ENCODE results near the gene IQSEC1.

The IQSEC1 gene

DNA sequence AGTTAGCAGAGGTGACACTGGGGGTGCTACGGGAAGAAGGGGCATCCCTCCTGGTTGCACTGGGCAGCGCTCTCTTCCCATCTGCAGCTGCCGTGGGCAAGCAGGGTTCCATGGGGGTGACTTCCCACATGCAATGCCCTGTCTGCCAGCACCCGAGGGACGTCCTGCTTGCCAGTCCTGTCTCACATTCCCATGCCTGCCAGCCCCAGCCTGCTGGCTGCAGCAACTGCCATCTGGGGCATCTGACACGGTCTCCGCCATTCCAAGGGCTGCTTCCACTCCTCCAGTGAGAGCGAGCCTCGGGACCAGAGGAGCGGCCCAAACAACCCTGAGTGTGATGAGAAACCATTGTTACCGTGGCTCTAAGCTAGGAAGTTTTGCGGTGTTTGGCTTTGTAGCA is 186.5 kb downstream of the IQSEC1 start:
- H3K36me3 ChIP-seq (replicated peaks in 1 of 2; ENCODE audit: control insufficient read depth in 2 of 2, insufficient read depth in 2 of 2, low read length in 2 of 2) = no peaks in the 10 kb centered on the region
- H3K4ac ChIP-seq (ENCODE audit: low read length) = no peak overlapping the region
- WGBS, 2 donors (ENCODE audit: extremely low coverage in 2 of 2, insufficient read length in 2 of 2, insufficient replicate concordance in 1 of 2) = no CpG with 5 or more reads among the region's 12 CpGs
- H2AFZ ChIP-seq (ENCODE audit: low read length) = no peak overlapping the region
- no peak overlapping the region for H3K4me2 ChIP-seq (ENCODE audit: insufficient read depth, low read length, poor library complexity, severe bottlenecking)
- peak overlapping the region; percentile 76 for H2AK5ac ChIP-seq (ENCODE audit: low read depth, low read length)
- H3K9ac ChIP-seq (ENCODE audit: low read depth, low read length, poor library complexity) = peak overlapping the region; percentile 55
- no peak overlapping the region for H2BK5ac ChIP-seq (ENCODE audit: low read length)
- H4K8ac ChIP-seq (ENCODE audit: low read depth, low read length) = no peak overlapping the region
- no peaks in the 10 kb centered on the region for H3K79me1 ChIP-seq (ENCODE audit: low read depth, low read length)
- H2BK15ac ChIP-seq (ENCODE audit: low read length) = no peak overlapping the region
- no peak overlapping the region for H3K27ac ChIP-seq (replicated peaks; ENCODE audit: low read length)
- no peak overlapping the region for H2BK120ac ChIP-seq (ENCODE audit: low read depth, low read length)
- no peak overlapping the region for H3K4me3 ChIP-seq (ENCODE audit: low read length in 2 of 2)
- no peak overlapping the region for H3K23ac ChIP-seq (ENCODE audit: low read depth, low read length, poor library complexity)
- H3K14ac ChIP-seq (ENCODE audit: low read length) = peak overlapping the region; percentile 11
- no peak overlapping the region for H3K18ac ChIP-seq (ENCODE audit: low read length)
- no peak overlapping the region for H2BK12ac ChIP-seq (ENCODE audit: low read length)
- H3K4me1 ChIP-seq (ENCODE audit: control insufficient read depth in 2 of 2, insufficient read depth in 1 of 2, low read depth in 1 of 2, low read length in 2 of 2) = peaks cover 2 to 4% of the 10 kb centered on the region in 2 donors
- H4K91ac ChIP-seq (ENCODE audit: low read depth, low read length, poor library complexity) = no peak overlapping the region
- H3K27me3 ChIP-seq (ENCODE audit: control insufficient read depth in 3 of 3, insufficient read depth in 3 of 3, low read depth in 1 of 3, low read length in 3 of 3) = peaks cover 0 to 33% (median 2%) of the 10 kb centered on the region in 3 experiments
- no peaks in the 10 kb centered on the region for H3K9me3 ChIP-seq (replicated peaks in 1 of 2; ENCODE audit: control insufficient read depth in 2 of 2, insufficient read depth in 1 of 2, low read depth in 1 of 2, low read length in 2 of 2)
- no peak for DNase-seq (ENCODE audit: low spot score)

DNA sequence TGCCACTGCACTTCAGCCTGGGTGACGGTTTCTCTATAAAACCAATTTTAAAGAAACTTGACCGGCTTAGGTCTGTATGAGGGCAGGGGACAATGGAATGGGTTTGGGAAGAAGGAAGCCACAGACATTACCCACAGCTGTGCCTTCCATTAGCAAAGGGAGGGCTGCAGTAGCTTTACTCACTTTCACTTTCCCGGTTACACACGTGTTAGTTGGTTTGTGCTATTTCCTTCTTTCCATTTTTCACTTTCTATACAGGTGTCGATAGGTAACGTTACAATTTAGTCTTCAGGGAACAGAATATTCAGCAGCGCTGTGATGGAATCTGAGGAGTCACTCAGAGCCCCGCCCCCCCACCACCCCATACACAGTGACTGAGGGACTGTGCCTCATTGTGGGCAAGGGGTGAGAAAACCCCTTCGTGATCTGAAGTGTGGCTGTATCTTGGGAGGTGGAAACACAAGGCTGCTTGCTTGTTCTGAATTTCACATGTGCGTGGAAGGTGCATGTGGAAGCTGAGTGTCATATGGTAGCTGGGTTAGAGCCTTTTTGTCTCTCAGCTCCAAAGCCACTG is 187.0 kb downstream of the IQSEC1 start:
- no peaks in the 10 kb centered on the region for H3K9me3 ChIP-seq (replicated peaks in 1 of 2; ENCODE audit: control insufficient read depth in 2 of 2, insufficient read depth in 1 of 2, low read depth in 1 of 2, low read length in 2 of 2)
- peak overlapping the region; percentile 76 for H2AK5ac ChIP-seq (ENCODE audit: low read depth, low read length)
- no peak overlapping the region for H2BK120ac ChIP-seq (ENCODE audit: low read depth, low read length)
- H2AFZ ChIP-seq (ENCODE audit: low read length) = no peak overlapping the region
- no peak overlapping the region for H3K27ac ChIP-seq (replicated peaks; ENCODE audit: low read length)
- H2BK5ac ChIP-seq (ENCODE audit: low read length) = no peak overlapping the region
- H3K23ac ChIP-seq (ENCODE audit: low read depth, low read length, poor library complexity) = no peak overlapping the region
- H3K4me1 ChIP-seq (ENCODE audit: control insufficient read depth in 2 of 2, insufficient read depth in 1 of 2, low read depth in 1 of 2, low read length in 2 of 2) = peaks cover 0 to 2% of the 10 kb centered on the region in 2 donors
- no peak overlapping the region for H2BK15ac ChIP-seq (ENCODE audit: low read length)
- H3K79me1 ChIP-seq (ENCODE audit: low read depth, low read length) = no peaks in the 10 kb centered on the region
- no peak overlapping the region for H3K14ac ChIP-seq (ENCODE audit: low read length)
- no peak overlapping the region for H4K8ac ChIP-seq (ENCODE audit: low read depth, low read length)
- no peak overlapping the region for H3K4me3 ChIP-seq (ENCODE audit: low read length in 2 of 2)
- H3K18ac ChIP-seq (ENCODE audit: low read length) = no peak overlapping the region
- no peak overlapping the region for H3K4me2 ChIP-seq (ENCODE audit: insufficient read depth, low read length, poor library complexity, severe bottlenecking)
- H3K27me3 ChIP-seq (ENCODE audit: control insufficient read depth in 3 of 3, insufficient read depth in 3 of 3, low read depth in 1 of 3, low read length in 3 of 3) = peaks cover 0 to 33% (median 2%) of the 10 kb centered on the region in 3 experiments
- H4K91ac ChIP-seq (ENCODE audit: low read depth, low read length, poor library complexity) = no peak overlapping the region
- H2BK12ac ChIP-seq (ENCODE audit: low read length) = no peak overlapping the region
- no peaks in the 10 kb centered on the region for H3K36me3 ChIP-seq (replicated peaks in 1 of 2; ENCODE audit: control insufficient read depth in 2 of 2, insufficient read depth in 2 of 2, low read length in 2 of 2)
- WGBS, 2 donors (ENCODE audit: extremely low coverage in 2 of 2, insufficient read length in 2 of 2, insufficient replicate concordance in 1 of 2) = no CpG with 5 or more reads among the region's 10 CpGs
- DNase-seq (ENCODE audit: low spot score) = no peak
- no peak overlapping the region for H3K9ac ChIP-seq (ENCODE audit: low read depth, low read length, poor library complexity)
- no peak overlapping the region for H3K4ac ChIP-seq (ENCODE audit: low read length)

DNA sequence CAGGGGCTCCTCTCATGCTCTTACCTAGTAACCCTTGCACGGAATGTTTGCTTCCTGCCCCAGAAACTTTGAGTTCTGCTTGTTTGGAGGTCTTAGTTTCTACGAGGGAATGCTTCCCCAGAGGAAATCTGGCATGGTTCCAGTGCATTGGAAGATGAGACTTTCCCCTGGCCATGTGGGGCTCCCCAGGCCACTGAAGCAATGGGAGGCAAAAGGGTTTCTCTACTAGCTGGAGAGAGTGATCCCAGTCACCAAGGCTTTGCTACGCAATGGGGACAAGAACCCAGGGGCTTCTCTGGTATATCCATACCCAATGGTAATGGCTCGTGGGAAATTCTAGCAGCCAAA is 187.7 kb downstream of the IQSEC1 start:
- no peak overlapping the region for H3K18ac ChIP-seq (ENCODE audit: low read length)
- H3K14ac ChIP-seq (ENCODE audit: low read length) = no peak overlapping the region
- no peak overlapping the region for H3K4me2 ChIP-seq (ENCODE audit: insufficient read depth, low read length, poor library complexity, severe bottlenecking)
- no peak overlapping the region for H2AFZ ChIP-seq (ENCODE audit: low read length)
- H2BK5ac ChIP-seq (ENCODE audit: low read length) = no peak overlapping the region
- no peaks in the 10 kb centered on the region for H3K9me3 ChIP-seq (replicated peaks in 1 of 2; ENCODE audit: control insufficient read depth in 2 of 2, insufficient read depth in 1 of 2, low read depth in 1 of 2, low read length in 2 of 2)
- H2BK12ac ChIP-seq (ENCODE audit: low read length) = no peak overlapping the region
- no peak overlapping the region for H2BK120ac ChIP-seq (ENCODE audit: low read depth, low read length)
- no peak overlapping the region for H3K9ac ChIP-seq (ENCODE audit: low read depth, low read length, poor library complexity)
- no peak overlapping the region for H4K8ac ChIP-seq (ENCODE audit: low read depth, low read length)
- no peak for DNase-seq (ENCODE audit: low spot score)
- WGBS, 2 donors (ENCODE audit: extremely low coverage in 2 of 2, insufficient read length in 2 of 2, insufficient replicate concordance in 1 of 2) = no CpG with 5 or more reads among the region's 4 CpGs
- no peak overlapping the region for H3K27ac ChIP-seq (replicated peaks; ENCODE audit: low read length)
- H3K4me1 ChIP-seq (ENCODE audit: control insufficient read depth in 2 of 2, insufficient read depth in 1 of 2, low read depth in 1 of 2, low read length in 2 of 2) = peaks cover 0 to 2% of the 10 kb centered on the region in 2 donors
- no peak overlapping the region for H3K23ac ChIP-seq (ENCODE audit: low read depth, low read length, poor library complexity)
- H3K4me3 ChIP-seq (ENCODE audit: low read length in 2 of 2) = no peak overlapping the region
- H3K4ac ChIP-seq (ENCODE audit: low read length) = no peak overlapping the region
- H3K27me3 ChIP-seq (ENCODE audit: control insufficient read depth in 3 of 3, insufficient read depth in 3 of 3, low read depth in 1 of 3, low read length in 3 of 3) = peaks cover 0 to 28% (median 0%) of the 10 kb centered on the region in 3 experiments
- H3K36me3 ChIP-seq (replicated peaks in 1 of 2; ENCODE audit: control insufficient read depth in 2 of 2, insufficient read depth in 2 of 2, low read length in 2 of 2) = no peaks in the 10 kb centered on the region
- no peak overlapping the region for H2BK15ac ChIP-seq (ENCODE audit: low read length)
- H2AK5ac ChIP-seq (ENCODE audit: low read depth, low read length) = no peak overlapping the region
- no peak overlapping the region for H4K91ac ChIP-seq (ENCODE audit: low read depth, low read length, poor library complexity)
- H3K79me1 ChIP-seq (ENCODE audit: low read depth, low read length) = no peaks in the 10 kb centered on the region

DNA sequence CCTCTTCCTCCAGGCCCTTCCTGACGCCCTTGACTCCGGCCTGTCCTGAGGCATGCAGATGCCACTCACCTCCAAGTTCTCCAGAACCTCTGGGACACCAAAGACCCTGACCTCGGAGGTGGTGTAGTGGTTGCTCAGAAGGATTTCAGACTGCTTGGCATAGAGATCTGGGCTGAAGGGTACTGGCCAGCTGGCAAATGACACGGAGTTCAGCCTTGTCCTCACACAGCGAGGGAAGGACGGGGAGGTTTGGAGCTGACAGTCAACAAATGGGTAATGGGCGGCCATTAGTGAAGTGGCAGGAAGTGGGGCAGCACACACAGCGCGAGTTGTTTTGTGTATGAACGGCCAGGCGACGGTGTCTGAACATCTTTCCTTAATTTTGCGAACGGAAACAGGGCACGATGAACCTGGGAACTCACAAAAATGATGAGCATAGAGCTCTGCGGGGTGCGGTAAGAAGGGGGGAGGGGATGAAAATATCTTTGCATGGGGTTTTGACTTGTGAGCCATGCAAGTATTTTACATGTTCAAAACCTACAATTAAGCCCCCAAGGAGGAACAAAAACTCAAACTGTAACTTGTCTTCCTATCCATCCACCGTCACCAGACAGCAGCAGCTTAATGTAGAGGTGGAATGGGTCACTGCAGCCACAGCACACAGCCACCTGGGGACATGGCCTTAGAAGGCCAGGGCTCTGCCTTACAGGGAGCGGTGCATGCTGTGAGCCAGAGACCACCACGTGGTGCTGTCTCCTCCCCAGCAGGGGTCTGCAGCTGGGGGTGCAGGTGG is 188.2 kb downstream of the IQSEC1 start:
- Histone ChIP-seq H3K4me3 (ENCODE audit: low read length in 2 of 2) (peak overlapping the region in 1 of 2 donors; percentile 8), H2BK120ac (ENCODE audit: low read depth, low read length) (no peak overlapping the region), H2AK5ac (ENCODE audit: low read depth, low read length) (no peak overlapping the region), H3K4me1 (ENCODE audit: control insufficient read depth in 2 of 2, insufficient read depth in 1 of 2, low read depth in 1 of 2, low read length in 2 of 2) (peaks cover 0 to 2% of the 10 kb centered on the region in 2 donors), H3K9ac (ENCODE audit: low read depth, low read length, poor library complexity) (no peak overlapping the region), H3K27me3 (ENCODE audit: control insufficient read depth in 3 of 3, insufficient read depth in 3 of 3, low read depth in 1 of 3, low read length in 3 of 3) (peaks cover 0 to 23% (median 0%) of the 10 kb centered on the region in 3 experiments), H3K79me1 (ENCODE audit: low read depth, low read length) (no peaks in the 10 kb centered on the region), H2BK15ac (ENCODE audit: low read length) (no peak overlapping the region), H3K14ac (ENCODE audit: low read length) (no peak overlapping the region), H4K91ac (ENCODE audit: low read depth, low read length, poor library complexity) (no peak overlapping the region), H3K9me3 (replicated peaks in 1 of 2; ENCODE audit: control insufficient read depth in 2 of 2, insufficient read depth in 1 of 2, low read depth in 1 of 2, low read length in 2 of 2) (no peaks in the 10 kb centered on the region), H4K8ac (ENCODE audit: low read depth, low read length) (no peak overlapping the region), H3K4me2 (ENCODE audit: insufficient read depth, low read length, poor library complexity, severe bottlenecking) (no peak overlapping the region), H3K18ac (ENCODE audit: low read length) (no peak overlapping the region), H3K27ac (replicated peaks; ENCODE audit: low read length) (no peak overlapping the region), H3K23ac (ENCODE audit: low read depth, low read length, poor library complexity) (no peak overlapping the region), H2BK5ac (ENCODE audit: low read length) (no peak overlapping the region), H2BK12ac (ENCODE audit: low read length) (no peak overlapping the region), H2AFZ (ENCODE audit: low read length) (no peak overlapping the region), H3K36me3 (replicated peaks in 1 of 2; ENCODE audit: control insufficient read depth in 2 of 2, insufficient read depth in 2 of 2, low read length in 2 of 2) (no peaks in the 10 kb centered on the region), H3K4ac (ENCODE audit: low read length) (no peak overlapping the region)
- WGBS, 2 donors (ENCODE audit: extremely low coverage in 2 of 2, insufficient read length in 2 of 2, insufficient replicate concordance in 1 of 2) = no CpG with 5 or more reads among the region's 20 CpGs
- no peak for DNase-seq (ENCODE audit: low spot score)
